Loucy (cell line): Measurements from ENCODE around the gene FAM237A.

Experiments
- EZH2phosphoT487 ChIP-seq: fragments of 200-600 bp; IDR thresholded peaks from 2 replicates; pipeline ENCODE4 v1.6.1; 2018; ENCODE audit warnings: antibody characterized with exemption, mild to moderate bottlenecking, moderate library complexity, borderline replicate concordance
- TF ChIP-seq, protein P1 (sequence below): fragments of 200-600 bp; sonication (generic); conservative IDR thresholded peaks from 2 replicates; pipeline ENCODE4 v1.5.1; 2014; ENCODE audit warnings: mild to moderate bottlenecking, antibody characterized with exemption, low read length

DNA sequence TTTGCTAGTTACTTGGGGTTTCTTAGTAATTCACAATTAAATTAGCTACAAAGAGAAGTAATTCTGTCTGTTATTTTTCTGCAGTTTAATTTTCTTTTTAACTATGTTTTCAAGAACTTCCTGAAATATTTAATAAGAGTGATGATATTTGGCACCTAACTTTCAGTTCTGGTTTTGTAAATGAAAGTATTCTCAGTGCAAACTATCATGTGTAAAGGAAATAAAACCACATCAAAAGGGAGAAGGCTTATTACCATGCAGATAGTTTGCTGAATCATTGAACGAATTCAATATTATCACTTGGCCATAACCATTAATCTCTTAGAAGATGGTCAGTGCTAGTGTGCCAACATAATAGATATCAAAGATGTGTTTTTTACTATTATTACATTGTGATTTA is 46.7 kb downstream of the FAM237A start:
- TF ChIP-seq, protein P1, sequence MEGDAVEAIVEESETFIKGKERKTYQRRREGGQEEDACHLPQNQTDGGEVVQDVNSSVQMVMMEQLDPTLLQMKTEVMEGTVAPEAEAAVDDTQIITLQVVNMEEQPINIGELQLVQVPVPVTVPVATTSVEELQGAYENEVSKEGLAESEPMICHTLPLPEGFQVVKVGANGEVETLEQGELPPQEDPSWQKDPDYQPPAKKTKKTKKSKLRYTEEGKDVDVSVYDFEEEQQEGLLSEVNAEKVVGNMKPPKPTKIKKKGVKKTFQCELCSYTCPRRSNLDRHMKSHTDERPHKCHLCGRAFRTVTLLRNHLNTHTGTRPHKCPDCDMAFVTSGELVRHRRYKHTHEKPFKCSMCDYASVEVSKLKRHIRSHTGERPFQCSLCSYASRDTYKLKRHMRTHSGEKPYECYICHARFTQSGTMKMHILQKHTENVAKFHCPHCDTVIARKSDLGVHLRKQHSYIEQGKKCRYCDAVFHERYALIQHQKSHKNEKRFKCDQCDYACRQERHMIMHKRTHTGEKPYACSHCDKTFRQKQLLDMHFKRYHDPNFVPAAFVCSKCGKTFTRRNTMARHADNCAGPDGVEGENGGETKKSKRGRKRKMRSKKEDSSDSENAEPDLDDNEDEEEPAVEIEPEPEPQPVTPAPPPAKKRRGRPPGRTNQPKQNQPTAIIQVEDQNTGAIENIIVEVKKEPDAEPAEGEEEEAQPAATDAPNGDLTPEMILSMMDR: no peak
- TF ChIP-seq EZH2phosphoT487: no peak
